Liver (tissue), 9 donors: ENCODE measurements around the gene VCAM1. TPM values are rescaled to one million over a fixed set of nuclear protein-coding genes. Genes with fewer than 3 reads are reported as not detected.

Experiments used
- DNase-seq: peaks from one replicate; pipeline ENCODE4 v3.0.0-alpha.2; 2017; ENCODE audit warnings: low spot score
- H3K27ac ChIP-seq, 2 donors: one replicate each; pipeline ENCODE4 v1.7.0; 2013; ENCODE audit warnings: inconsistent platforms in 2 of 2, low read length in 2 of 2, control low read depth in 1 of 2, low read depth in 1 of 2, mild to moderate bottlenecking in 1 of 2
- H3K27me3 ChIP-seq, 4 donors: one replicate each; pipeline versions ENCODE4 v1.6.1 to v1.7.0; 2013; ENCODE audit warnings: low read length in 3 of 4, inconsistent platforms in 1 of 4, mild to moderate bottlenecking in 1 of 4, moderate library complexity in 1 of 4; ENCODE audit not compliant: control insufficient read depth in 4 of 4, insufficient read depth in 4 of 4
- H3K36me3 ChIP-seq, 4 donors: one replicate each; pipeline versions ENCODE4 v1.6.1 to v1.7.0; 2013; ENCODE audit warnings: low read length in 3 of 4, mild to moderate bottlenecking in 3 of 4, low read depth in 1 of 4, moderate library complexity in 1 of 4; ENCODE audit not compliant: control insufficient read depth in 4 of 4, insufficient read depth in 3 of 4
- H3K4me1 ChIP-seq, 4 donors: one replicate each; pipeline versions ENCODE4 v1.6.1 to v1.7.0; 2013; ENCODE audit warnings: low read length in 3 of 4, mild to moderate bottlenecking in 3 of 4, moderate library complexity in 1 of 4; ENCODE audit not compliant: control insufficient read depth in 4 of 4, insufficient read depth in 4 of 4
- H3K4me3 ChIP-seq, 3 donors: one replicate each; pipeline versions ENCODE4 v1.6.1 to v1.7.0; 2013; ENCODE audit warnings: low read length in 3 of 3, control low read depth in 1 of 3, low read depth in 1 of 3, mild to moderate bottlenecking in 1 of 3
- H3K9ac ChIP-seq, 2 donors: one replicate each; pipeline ENCODE4 v1.7.0; 2013; ENCODE audit warnings: low read length in 2 of 2, mild to moderate bottlenecking in 2 of 2, moderate library complexity in 2 of 2, control low read depth in 1 of 2, low read depth in 1 of 2
- H3K9me3 ChIP-seq, 4 donors: one replicate each; pipeline versions ENCODE4 v1.6.1 to v1.7.0; 2013; ENCODE audit warnings: low read length in 3 of 4; ENCODE audit not compliant: control insufficient read depth in 4 of 4
- CTCF ChIP-seq: fragments of 150-350 bp; IDR thresholded peaks from 2 replicates; pipeline ENCODE4 v1.5.1; 2017; ENCODE audit warnings: improper control_type of control experiment, low read depth, low read length; ENCODE audit not compliant: missing input control
- EGR1 ChIP-seq, 2 donors: IDR thresholded peaks; 2 replicates each; pipeline ENCODE4 v1.6.1; 2016 to 2018; ENCODE audit warnings: antibody characterized with exemption in 2 of 2, low read depth in 2 of 2
- FOXA1 ChIP-seq: IDR thresholded peaks from 2 replicates; pipeline ENCODE4 v1.6.1; 2016; ENCODE audit warnings: antibody characterized with exemption
- FOXA2 ChIP-seq: IDR thresholded peaks from 2 replicates; pipeline ENCODE4 v1.6.1; 2016; ENCODE audit warnings: antibody characterized with exemption
- GABPA ChIP-seq, 2 donors: IDR thresholded peaks in 1 of 2; conservative IDR thresholded peaks in 1 of 2; 2 replicates each; pipeline ENCODE4 v1.6.1; 2016; ENCODE audit warnings: antibody characterized with exemption in 2 of 2, mild to moderate bottlenecking in 1 of 2, moderate library complexity in 1 of 2
- HNF4A ChIP-seq, 2 donors: conservative IDR thresholded peaks; 2 replicates each; pipeline ENCODE4 v1.6.1; 2016; ENCODE audit warnings: antibody characterized with exemption in 2 of 2, mild to moderate bottlenecking in 2 of 2
- HNF4G ChIP-seq: IDR thresholded peaks from 2 replicates; pipeline ENCODE4 v1.6.1; 2016; ENCODE audit warnings: antibody characterized with exemption
- JUND ChIP-seq, 2 donors: IDR thresholded peaks; 2 replicates each; pipeline ENCODE4 v1.6.1; 2016; ENCODE audit warnings: antibody characterized with exemption in 2 of 2
- NR2F2 ChIP-seq: IDR thresholded peaks from 2 replicates; pipeline ENCODE4 v1.6.1; 2016; ENCODE audit warnings: antibody characterized with exemption
- RAD21 ChIP-seq, 2 donors: IDR thresholded peaks; 2 replicates each; pipeline ENCODE4 v1.6.1; 2016; ENCODE audit warnings: antibody characterized with exemption in 2 of 2, mild to moderate bottlenecking in 2 of 2
- RXRA ChIP-seq, 2 donors: IDR thresholded peaks; 2 replicates each; pipeline ENCODE4 v1.6.1; 2017 to 2018; ENCODE audit warnings: antibody characterized with exemption in 2 of 2, mild to moderate bottlenecking in 1 of 2
- SP1 ChIP-seq: IDR thresholded peaks from 2 replicates; pipeline ENCODE4 v1.6.1; 2018; ENCODE audit warnings: antibody characterized with exemption, mild to moderate bottlenecking
- TAF1 ChIP-seq: conservative IDR thresholded peaks from 2 replicates; pipeline ENCODE4 v1.6.1; 2016; ENCODE audit warnings: antibody characterized with exemption, mild to moderate bottlenecking
- YY1 ChIP-seq: IDR thresholded peaks from 2 replicates; pipeline ENCODE4 v1.6.1; 2016; ENCODE audit warnings: antibody characterized with exemption, mild to moderate bottlenecking
- ZBTB33 ChIP-seq: IDR thresholded peaks from 2 replicates; pipeline ENCODE4 v1.6.1; 2016; ENCODE audit warnings: antibody characterized with exemption
- WGBS: extraction: QIAGEN DNeasy Blood & Tissue Kit; methylation state at CpG from one replicate; pipeline ENCODE4 v1.1.7; 2013; 5-methylcytosine and 5-hydroxymethylcytosine counted together
- polyA plus RNA-seq, 2 donors: library from polyadenylated mRNA; stranded (reverse) in 1 of 2; unstranded in 1 of 2; fragments of 200-250 nt in 1 of 2; fragments of >200 nt in 1 of 2; fragmentation: Nextera tagmentation in 1 of 2; extraction: Ambion mirVana in 1 of 2; gene quantifications; one replicate each; pipeline versions ENCODE4 v1.2.1 to v1.2.3, GENCODE V29; 2013 to 2015
- total RNA-seq, 2 donors: library from RNA; depleted of rRNA; stranded (reverse); fragments of >200 nt; gene quantifications; one replicate each; pipeline ENCODE4 v1.2.3, GENCODE V29; 2014
- TF ChIP-seq, protein P1 (sequence below): IDR thresholded peaks from 2 replicates; pipeline ENCODE4 v1.6.1; 2016; ENCODE audit warnings: antibody characterized with exemption, mild to moderate bottlenecking
- TF ChIP-seq, protein P2 (sequence below): IDR thresholded peaks from 2 replicates; pipeline ENCODE4 v1.6.1; 2016; ENCODE audit warnings: antibody characterized with exemption
- TF ChIP-seq, protein P3 (sequence below): IDR thresholded peaks from 2 replicates; pipeline ENCODE4 v1.6.1; 2016; ENCODE audit warnings: antibody characterized with exemption
- donor health status: healthy.
- donor health status: healthy.
- donor health status: healthy.
- donor health status: healthy.
- donor health status: healthy.

Gene VCAM1
- total and polyA plus RNA-seq, 4 donors: 3.3 to 159 (median 23.7) TPM

DNA sequence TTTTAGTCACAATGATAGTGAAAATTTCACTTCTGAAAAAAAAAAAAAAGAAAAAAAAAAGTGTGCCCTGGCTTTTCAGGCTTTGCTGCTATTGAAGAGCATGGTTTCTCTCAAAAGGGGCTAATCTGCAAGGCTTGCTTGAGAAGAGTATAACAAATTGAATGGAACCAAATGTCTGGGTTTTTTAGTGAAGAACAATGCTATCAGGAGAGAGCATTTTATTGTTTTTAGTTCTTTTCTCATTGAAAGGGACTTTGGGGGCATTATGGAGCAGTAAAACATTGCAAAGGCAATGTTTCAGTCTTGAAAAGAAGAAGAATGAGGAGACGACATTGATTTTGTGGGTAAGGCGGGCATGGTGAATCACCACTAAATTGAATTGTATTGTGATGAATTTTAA, 28.2 kb downstream of the VCAM1 start:
- Histone ChIP-seq H3K36me3 (no peaks in the 10 kb centered on the region), H3K4me3 (no peak overlapping the region), H3K27me3 (no peaks in the 10 kb centered on the region), H3K9ac (no peak overlapping the region), H3K27ac (no peak overlapping the region), H3K4me1 (no peaks in the 10 kb centered on the region), H3K9me3 (no peaks in the 10 kb centered on the region)
- 98% methylated on average over 2 of the region's 2 CpGs for WGBS
- TF ChIP-seq YY1 (no peak), NR2F2 (no peak), SP1 (no peak), RAD21 (IDR thresholded peaks at IDR 0.05) (no peak), JUND (IDR thresholded peaks at IDR 0.05) (no peak), FOXA1 (no peak), ZBTB33 (no peak), CTCF (no peak), HNF4A (conservative IDR thresholded peaks at IDR 0.05) (no peak), FOXA2 (no peak), RXRA (IDR thresholded peaks at IDR 0.05) (no peak), TAF1 (no peak), GABPA (IDR thresholded peaks at IDR 0.05 in 1 of 2, conservative IDR thresholded peaks at IDR 0.05 in 1 of 2) (no peak), EGR1 (IDR thresholded peaks at IDR 0.05; ENCODE audit: low read depth in 2 of 2) (no peak), HNF4G (no peak)
- TF ChIP-seq, protein P1, sequence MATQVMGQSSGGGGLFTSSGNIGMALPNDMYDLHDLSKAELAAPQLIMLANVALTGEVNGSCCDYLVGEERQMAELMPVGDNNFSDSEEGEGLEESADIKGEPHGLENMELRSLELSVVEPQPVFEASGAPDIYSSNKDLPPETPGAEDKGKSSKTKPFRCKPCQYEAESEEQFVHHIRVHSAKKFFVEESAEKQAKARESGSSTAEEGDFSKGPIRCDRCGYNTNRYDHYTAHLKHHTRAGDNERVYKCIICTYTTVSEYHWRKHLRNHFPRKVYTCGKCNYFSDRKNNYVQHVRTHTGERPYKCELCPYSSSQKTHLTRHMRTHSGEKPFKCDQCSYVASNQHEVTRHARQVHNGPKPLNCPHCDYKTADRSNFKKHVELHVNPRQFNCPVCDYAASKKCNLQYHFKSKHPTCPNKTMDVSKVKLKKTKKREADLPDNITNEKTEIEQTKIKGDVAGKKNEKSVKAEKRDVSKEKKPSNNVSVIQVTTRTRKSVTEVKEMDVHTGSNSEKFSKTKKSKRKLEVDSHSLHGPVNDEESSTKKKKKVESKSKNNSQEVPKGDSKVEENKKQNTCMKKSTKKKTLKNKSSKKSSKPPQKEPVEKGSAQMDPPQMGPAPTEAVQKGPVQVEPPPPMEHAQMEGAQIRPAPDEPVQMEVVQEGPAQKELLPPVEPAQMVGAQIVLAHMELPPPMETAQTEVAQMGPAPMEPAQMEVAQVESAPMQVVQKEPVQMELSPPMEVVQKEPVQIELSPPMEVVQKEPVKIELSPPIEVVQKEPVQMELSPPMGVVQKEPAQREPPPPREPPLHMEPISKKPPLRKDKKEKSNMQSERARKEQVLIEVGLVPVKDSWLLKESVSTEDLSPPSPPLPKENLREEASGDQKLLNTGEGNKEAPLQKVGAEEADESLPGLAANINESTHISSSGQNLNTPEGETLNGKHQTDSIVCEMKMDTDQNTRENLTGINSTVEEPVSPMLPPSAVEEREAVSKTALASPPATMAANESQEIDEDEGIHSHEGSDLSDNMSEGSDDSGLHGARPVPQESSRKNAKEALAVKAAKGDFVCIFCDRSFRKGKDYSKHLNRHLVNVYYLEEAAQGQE: no peak
- TF ChIP-seq, protein P2, sequence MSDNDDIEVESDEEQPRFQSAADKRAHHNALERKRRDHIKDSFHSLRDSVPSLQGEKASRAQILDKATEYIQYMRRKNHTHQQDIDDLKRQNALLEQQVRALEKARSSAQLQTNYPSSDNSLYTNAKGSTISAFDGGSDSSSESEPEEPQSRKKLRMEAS: no peak
- TF ChIP-seq, protein P3, sequence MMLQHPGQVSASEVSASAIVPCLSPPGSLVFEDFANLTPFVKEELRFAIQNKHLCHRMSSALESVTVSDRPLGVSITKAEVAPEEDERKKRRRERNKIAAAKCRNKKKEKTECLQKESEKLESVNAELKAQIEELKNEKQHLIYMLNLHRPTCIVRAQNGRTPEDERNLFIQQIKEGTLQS: no peak
- DNase-seq: no peak
